Measurements from ENCODE around the gene OPCML.

OPCML gene

DNA sequence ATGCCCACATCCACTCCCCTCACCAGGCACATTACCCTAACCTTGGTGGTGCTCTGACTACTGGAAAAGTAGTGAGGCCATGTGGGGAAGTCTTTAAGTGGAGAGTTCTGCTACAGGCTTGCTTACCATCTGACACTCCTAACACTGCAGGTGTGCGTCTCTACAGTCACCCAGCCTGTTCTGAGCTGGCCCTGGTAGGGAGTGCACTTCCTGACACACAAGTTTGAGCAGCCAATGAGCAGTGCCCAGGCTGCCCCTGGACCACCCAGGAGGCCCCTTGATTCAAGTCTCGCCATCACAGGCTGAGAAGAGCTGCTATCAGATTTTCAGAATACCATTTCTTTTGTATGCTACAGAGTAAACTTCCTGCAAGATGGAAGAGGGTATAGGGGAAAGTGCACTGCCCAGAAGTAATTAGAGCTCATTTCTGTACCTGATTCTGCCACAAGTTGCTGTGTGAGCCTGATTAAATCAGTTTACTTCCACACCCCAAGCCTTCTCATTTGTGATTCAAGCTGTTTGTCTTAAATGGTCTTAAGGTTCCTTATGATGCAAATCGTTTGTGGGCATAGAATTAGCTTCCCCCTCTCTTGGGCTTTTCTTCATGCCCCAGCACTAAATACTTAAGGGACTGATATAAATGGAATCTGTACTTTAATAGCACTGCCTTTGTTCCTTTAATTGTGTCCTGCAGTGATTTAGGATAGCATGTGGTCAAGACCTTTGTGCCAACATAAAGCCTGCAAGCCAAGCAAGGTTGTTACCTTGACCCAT, 22.2 kb downstream of the OPCML start:
- TF ChIP-seq, protein P1, sequence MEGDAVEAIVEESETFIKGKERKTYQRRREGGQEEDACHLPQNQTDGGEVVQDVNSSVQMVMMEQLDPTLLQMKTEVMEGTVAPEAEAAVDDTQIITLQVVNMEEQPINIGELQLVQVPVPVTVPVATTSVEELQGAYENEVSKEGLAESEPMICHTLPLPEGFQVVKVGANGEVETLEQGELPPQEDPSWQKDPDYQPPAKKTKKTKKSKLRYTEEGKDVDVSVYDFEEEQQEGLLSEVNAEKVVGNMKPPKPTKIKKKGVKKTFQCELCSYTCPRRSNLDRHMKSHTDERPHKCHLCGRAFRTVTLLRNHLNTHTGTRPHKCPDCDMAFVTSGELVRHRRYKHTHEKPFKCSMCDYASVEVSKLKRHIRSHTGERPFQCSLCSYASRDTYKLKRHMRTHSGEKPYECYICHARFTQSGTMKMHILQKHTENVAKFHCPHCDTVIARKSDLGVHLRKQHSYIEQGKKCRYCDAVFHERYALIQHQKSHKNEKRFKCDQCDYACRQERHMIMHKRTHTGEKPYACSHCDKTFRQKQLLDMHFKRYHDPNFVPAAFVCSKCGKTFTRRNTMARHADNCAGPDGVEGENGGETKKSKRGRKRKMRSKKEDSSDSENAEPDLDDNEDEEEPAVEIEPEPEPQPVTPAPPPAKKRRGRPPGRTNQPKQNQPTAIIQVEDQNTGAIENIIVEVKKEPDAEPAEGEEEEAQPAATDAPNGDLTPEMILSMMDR (IDR thresholded peaks at IDR 0.05) = no peak

DNA sequence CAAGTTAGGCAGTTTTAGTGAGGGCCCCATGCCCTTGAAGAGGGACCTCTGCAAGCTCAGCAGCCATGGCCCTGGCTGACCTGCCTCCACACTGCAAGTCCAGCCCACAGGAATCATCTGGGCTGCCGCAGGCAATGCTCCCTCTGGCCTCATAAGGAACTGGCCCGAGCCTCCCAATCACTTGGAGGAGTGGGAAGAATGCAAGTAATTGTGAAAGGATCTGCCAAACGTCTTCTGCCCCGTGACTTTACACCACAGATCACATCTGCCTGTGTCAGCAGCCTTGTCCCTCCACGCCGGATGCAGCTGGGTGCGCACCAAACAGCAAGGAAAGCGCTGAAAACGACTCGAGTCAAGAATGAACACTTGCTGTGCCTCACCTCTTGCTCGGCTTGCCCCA, 23.8 kb downstream of the OPCML start:
- TF ChIP-seq, protein P1 (IDR thresholded peaks at IDR 0.05) = no peak

- TF ChIP-seq, protein P1 (IDR thresholded peaks at IDR 0.05) = no peak
These were observed 25.1 kb downstream of the OPCML start for GRCh38 chr11:133507185-133507584.

- TF ChIP-seq, protein P1 (IDR thresholded peaks at IDR 0.05) = no peak
These were observed 25.7 kb downstream of the OPCML start for GRCh38 chr11:133506551-133507094.

GRCh38 chr11:133506023-133506422, 26.3 kb downstream of the OPCML start:
- TF ChIP-seq, protein P1 (IDR thresholded peaks at IDR 0.05) = no peak

DNA sequence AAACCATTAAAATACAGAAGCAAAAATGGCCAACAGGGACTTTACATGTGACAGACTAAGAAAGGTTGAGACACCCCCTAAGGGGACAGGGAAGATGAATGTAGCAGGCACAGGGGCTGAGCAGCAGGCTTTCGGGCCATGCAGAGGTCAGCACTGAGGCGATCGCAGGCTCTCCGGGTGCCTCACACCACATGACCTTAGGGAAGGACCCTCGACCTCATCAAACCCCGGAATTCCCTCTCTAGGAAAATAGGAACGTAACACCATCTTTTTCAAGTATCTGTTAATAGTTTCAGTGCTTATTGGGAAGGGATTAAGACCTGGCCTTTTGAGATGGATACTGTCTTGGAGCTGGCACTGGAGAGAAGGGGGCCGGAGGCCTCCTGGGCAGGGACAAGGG, 27.4 kb downstream of the OPCML start:
- TF ChIP-seq, protein P1 (IDR thresholded peaks at IDR 0.05) = no peak

DNA sequence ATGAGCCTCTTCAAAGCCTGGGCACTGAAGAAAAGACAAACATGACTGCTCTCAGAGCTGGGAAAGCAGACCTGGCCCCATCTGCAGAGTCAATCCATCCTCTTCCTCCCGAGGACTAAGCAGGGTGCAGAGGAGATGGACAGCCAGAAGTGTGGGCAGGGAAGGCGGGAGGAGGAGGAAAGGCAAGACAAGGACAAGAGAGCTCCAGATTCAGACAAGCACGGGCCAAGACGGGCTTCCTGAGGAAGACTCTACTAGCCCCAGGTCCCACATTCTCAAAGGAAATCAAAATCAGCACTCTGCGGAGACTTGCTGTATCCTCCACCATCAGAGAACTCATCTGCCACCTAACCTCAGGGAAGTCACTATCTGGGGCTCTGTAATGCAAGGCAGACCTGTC, 28.5 kb downstream of the OPCML start:
- TF ChIP-seq, protein P1 (IDR thresholded peaks at IDR 0.05) = no peak
